NCI-H1930 (cell line): ENCODE results near the gene EXD3.

Experiments
- DNase-seq, 2 experiments: peaks; one replicate each; lab custom pipeline; 2025; lab: John Stamatoyannopoulos, UW

EXD3 gene

DNA sequence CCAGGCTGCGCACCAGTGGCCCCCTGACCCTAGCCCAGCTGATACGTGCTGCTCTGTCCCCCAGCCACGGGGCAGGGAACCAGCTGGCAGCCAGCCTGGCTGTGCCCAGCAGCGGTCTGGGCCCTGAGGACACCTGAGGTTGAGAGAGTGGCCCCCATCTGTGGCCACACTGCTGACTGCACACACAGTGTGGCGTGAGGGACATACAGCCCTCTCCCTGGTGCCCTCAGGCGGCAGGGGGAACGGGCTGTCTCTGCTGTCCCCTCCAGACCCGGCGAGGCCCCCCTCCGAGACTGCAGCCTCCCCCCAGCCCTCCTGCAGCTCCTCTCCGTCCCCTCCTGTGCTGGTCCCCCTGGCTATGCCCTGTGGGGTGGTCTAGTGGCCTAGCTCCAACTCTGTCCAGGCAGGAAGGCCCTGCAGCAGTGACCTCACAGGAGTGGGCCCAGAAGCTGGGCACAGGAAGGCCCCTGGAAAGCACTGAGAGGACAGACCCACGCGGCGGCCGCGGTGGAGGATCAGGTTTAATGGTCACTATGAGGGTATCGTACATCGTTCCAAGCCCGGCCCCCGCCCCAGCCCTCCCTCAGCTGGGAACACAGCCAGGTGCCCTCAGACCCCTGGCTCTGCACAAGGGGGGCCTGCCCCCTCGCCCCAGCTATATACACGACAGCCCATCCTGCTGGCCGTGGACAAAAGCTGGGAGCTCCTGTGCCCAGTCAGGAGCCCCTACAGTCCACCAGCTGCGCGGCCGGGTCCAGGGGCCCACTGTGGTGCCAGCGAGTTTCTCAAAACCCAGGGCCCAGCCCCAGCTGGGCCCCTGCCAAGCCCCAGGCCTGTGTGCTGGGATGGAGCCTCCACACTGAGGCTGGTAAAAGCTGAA, 25.0 kb upstream of the EXD3 start:
- DNase-seq: no peak

DNA sequence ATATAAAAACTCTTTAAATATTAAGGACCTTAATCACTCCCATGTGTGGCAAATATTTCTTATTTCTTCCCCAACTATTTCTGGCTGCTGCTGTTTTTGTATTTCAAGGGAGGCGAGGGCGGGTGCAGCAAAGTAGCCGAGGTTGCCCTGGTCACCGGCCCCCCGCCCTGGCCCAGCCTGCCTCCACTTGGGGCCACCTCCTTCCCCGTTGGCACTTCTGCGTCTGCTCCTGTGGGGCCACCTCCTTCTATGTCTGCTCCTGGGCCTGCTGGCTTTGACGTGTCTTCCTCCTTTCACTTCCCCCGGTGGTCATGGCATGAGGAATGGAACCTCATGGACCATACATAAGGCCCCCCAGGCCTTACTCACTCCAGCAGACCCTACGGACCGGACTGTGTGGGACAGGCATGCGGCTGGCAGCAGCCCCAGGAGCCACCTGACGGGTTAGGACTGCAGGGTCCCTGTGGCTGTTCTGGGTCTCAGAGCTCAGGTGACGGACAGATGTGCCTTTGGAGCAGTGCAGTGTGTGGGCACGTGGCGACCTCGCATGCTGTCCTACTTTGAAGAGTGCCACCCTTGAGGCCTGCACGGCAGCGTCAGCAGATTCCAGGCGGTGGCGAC, 24.0 kb upstream of the EXD3 start:
- DNase-seq: no peak

GRCh38 chr9:137445930-137446431, 23.0 kb upstream of the EXD3 start:
- no peak for DNase-seq

DNA sequence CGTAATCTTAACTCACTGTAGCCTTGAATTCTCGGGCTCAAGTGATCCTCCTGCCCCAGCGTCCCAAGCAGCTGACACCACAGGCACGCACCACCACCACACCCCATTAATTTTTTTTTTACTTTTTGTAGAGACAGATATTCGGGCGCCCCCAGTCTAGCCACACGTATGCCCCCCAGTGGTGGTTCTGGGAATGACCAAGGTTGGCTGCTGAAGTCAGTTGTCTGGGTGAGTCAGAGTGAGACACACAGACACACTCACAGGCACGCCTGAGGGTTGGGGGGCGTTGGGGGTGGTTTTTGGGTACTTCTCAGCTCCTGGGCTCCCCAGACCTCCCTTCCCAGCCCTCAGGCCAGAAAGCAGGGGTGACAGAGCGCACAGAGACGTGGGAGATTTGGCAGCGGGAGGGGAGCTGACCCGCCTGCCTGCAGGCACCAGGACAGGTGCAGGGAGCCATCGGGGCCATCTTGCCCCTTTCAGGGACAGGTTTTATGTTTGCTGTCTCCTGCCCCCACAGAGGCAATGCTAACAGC, 22.4 kb upstream of the EXD3 start:
- peak in 1 of 2 experiments; percentile 55 for DNase-seq

DNA sequence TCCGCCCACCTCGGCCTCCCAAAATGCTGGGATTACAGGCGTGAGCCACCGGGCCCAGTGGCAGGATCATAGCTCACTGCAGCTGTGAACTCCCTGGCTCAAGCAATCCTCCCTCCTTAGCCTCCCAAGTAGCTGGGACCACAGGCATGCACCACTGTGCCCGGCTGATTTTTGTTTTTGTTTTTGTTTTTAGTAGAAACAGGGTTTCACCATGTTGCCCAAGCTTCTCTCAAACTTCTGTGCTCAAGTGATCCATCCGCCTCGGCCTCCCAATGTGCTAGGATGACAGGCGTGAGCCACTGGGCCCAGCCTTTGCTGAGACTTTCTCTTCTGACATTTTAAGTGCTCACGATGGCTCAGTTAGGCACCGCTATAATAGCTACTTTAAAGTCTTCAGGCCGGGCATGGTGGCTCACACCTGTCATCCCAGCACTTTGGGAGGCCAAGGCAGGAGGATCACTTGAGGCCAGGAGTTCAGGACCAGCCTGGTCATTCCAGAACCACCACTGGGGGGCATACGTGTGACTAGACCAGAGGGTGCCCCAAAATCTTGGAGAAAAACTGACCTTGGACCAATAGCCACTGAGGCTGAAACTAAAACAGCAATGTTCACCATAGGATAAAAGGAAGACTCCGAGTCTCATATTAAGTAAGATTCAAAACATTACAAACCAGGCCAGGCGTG, 21.3 kb upstream of the EXD3 start:
- DNase-seq: no peak

DNA sequence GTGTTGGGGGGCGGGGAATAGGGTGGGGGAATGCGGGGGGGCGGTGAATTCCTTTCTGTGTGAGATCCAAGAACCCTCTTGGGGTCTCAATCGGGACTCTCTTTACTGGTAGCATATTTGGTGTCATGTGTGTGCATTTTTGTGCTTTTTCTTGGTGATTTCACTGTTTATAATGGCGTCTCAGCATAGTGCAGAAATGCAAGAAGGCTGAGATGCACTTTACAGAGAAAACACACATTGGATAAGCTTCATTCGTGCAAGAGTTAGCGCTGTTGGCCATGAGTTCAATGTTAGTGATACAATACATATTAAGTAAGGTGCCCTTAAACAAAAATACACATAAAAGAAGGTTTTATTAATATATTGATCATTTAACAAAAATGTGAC, 19.0 kb upstream of the EXD3 start:
- no peak for DNase-seq

GRCh38 chr9:137441289-137441934, 18.4 kb upstream of the EXD3 start, which contains the start of gene ENTPD8:
TSS of gene ENTPD8 (minus strand) at chr9:137441357. CDS start at chr9:137438285, 3,072 bp downstream.
- peak; percentile 63 to 66 for DNase-seq

- no peak for DNase-seq
These were observed 16.3 kb upstream of the EXD3 start for GRCh38 chr9:137439158-137439714.

- no peak for DNase-seq
These were observed 15.7 kb upstream of the EXD3 start for GRCh38 chr9:137438591-137439157.

DNA sequence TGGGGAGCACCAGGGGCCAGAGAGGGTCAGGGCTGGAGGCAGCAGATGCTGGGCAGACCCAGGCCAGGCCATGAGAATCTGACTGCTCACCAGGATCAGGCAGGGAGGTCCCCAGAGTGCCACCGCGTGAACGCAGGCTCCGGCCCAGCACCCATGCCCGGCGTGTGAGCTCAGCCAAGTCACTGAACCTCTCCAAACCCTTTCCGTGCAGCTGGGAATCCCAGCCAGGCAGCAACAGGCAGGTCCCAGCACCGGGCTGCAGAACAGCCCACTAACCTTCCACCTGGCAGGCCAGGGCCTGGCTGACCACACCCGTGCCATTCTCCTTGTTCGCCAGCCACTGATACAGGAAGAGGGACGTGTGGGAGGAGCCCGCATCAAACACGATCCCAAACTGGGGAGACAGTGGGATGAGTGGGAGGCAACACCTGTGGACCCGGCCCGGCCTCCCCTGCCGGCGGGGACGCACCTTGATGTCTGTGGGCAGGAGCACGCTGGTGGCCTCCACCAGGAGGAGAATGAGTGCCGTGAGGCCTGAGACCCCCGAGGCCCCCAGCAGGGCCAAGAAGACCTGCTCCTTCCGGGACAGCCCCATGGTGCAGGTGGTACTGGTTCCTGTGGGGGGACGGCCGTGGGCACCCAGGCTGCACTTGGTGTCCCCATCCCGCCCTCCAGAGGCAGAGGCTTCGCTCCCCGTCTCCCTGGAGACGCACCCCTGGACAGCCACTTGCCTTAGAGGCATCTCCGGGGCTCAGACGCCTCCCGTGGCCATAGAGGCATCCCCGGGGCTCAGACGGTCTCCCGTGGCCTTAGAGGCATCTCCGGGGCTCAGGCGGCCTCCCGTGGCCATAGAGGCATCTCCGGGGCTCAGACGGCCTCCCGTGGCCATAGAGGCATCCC, 15.0 kb upstream of the EXD3 start:
- no peak for DNase-seq

DNA sequence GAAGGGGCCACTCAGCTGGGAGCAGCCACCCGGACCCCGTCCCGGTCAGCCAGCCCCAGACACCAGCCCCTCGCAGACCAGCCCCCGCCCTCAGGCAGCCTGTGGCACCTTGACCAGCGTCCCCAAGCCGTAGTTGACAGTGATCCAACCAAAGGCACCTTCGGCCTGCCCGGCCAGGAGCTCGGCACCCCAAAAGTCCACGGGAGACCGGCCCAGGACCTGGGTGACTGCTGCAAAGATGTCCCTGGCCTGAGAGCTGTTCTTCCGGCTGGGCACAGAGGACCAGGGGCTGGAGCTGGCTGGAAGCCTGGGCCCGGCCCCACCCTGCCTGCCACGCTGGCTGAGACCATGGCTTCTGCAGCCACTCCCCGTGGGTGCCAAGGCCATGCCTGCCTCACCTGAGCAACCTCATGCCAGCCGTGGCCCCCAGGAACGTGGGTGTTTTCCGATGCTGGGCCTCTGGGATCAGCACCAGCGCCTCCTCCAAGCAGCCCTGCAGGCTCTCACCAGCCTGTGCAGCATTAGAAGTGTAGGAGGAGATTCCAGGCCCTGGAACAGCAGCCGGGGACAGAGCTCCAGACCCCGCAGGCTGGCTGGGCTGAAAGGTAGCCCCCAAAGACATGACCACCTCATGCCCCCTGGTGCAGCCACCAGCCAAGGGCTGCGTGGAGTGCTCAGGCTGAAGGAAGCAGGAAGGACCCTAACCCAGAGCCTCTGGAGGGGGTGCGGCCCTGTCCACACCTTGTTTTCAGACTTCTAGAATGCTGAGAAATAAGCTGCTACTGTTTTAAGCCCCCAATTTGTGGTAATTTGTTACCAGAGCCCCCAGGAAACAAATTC, 14.0 kb upstream of the EXD3 start:
- DNase-seq: no peak

DNA sequence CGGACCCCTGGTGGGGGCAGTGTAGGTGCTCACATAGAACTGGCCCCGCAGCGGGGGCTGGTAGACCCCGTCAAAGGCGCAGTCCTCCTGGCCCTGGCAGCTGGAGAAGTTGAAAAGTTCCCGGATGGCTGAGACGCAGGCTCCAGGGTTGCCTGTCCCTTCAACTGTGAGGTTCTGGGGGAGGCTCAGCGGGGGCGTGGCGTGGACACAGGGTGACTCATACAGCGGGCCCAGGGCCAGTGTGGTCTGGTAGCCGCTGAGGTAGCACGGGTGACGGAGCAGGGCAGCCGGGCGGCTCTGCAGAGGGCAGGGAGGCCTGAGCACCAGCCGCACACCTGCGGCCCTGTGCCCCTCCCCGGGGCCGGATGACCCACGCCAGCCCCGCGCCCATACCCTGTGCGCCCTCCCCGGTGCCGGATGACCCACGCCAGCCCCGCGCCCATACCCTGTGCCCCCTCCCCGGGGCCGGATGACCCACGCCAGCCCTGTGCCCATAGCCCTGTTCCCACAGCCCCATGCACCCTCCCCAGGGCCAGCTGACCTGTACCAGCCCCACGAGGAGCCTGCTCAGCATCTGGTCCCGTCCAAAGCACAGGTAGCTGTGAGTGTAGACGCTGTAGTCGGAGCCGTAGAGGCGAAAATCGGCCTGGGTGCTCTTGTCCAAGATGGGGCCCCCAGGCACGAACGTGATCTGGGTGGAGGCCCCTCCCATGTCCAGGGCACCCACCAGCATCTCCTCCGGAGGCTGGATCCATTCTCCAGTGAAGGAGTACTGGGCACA, 13.2 kb upstream of the EXD3 start:
- no peak for DNase-seq

- DNase-seq: no peak
These were observed 12.5 kb upstream of the EXD3 start for GRCh38 chr9:137435381-137435891.

- DNase-seq: no peak
These were observed 11.8 kb upstream of the EXD3 start for GRCh38 chr9:137434498-137435380.

DNA sequence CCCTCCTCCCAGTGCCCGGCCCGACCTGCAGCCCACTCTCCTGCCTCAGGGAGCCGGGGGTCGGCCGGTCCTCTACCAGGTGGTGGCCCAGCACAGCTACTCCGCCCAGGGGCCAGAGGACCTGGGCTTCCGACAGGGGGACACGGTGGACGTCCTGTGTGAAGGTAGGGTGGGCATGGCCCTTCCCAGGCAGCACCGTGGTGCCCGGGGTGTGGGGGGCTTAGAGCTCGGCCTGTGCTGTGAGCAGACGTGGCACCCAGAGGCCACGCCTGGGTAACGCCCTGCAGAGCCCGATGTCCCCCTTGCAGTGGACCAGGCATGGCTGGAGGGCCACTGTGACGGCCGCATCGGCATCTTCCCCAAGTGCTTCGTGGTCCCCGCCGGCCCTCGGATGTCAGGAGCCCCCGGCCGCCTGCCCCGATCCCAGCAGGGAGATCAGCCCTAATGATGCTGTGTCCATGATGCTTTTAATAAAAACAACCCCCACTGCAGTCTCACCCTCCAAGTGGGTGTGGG, 11.0 kb upstream of the EXD3 start:
- no peak for DNase-seq

DNA sequence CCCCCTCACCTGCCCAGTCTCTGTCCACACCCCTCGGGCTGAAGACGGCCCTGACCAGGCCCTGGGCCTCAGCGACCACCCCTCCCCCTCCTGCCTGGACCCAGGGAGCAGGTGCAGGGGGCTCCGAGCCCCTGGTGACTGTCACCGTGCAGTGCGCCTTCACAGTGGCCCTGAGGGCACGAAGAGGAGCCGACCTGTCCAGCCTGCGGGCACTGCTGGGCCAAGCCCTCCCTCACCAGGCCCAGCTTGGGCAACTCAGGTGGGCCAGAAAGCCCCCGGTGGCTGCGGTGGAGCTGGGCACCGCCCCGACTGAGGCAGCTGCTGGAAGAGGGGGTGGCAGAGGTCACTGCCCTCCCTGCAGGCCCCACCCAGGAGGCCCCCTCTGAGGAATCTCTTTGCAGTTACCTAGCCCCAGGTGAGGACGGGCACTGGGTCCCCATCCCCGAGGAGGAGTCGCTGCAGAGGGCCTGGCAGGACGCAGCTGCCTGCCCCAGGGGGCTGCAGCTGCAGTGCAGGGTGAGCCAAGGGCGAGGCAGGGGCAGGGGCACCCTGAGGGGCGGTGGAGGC, 10.5 kb upstream of the EXD3 start:
- no peak for DNase-seq
